Breast epithelium (tissue), 4 donors: ENCODE data around the gene SLC8A2. TPM values are rescaled to one million over a fixed set of nuclear protein-coding genes. Genes with fewer than 3 reads are reported as not detected.
A peak's percentile ranks its signal among the peaks of the same experiment; 100 is the strongest.

Source experiments
- DNase-seq, 2 donors: peaks; one replicate each; pipeline ENCODE4 v3.0.0-alpha.2; 2019; ENCODE audit warnings: low spot score in 2 of 2
- H3K27ac ChIP-seq, 2 donors: fragments of 200-600 bp; sonication (generic) in 1 of 2; one replicate each; pipeline ENCODE4 v1.5.1; 2016 to 2019; ENCODE audit warnings: mild to moderate bottlenecking in 1 of 2
- H3K27me3 ChIP-seq, 2 donors: fragments of 200-600 bp; sonication (generic) in 1 of 2; one replicate each; pipeline versions ENCODE4 v1.5.1 to v1.6.0; 2017 to 2019; ENCODE audit warnings: control low read depth in 1 of 2, mild to moderate bottlenecking in 1 of 2
- H3K36me3 ChIP-seq: fragments of 200-600 bp; one replicate; pipeline ENCODE4 v1.5.1; 2019
- H3K4me1 ChIP-seq, 2 donors: fragments of 200-600 bp; sonication (generic); one replicate each; pipeline ENCODE4 v1.5.1; 2016 to 2019; ENCODE audit warnings: control low read depth in 1 of 2
- H3K4me3 ChIP-seq, 3 donors: fragments of 200-600 bp; sonication (generic); 1 replicate in 2 of 3; 2 replicates in 1 of 3; pipeline ENCODE4 v1.5.1; 2016 to 2019; ENCODE audit warnings: mild to moderate bottlenecking in 3 of 3, moderate library complexity in 2 of 3
- H3K9me3 ChIP-seq, 2 donors: fragments of 200-600 bp; sonication (generic) in 1 of 2; one replicate each; pipeline ENCODE4 v1.5.1; 2016 to 2019; ENCODE audit warnings: control low read depth in 1 of 2
- CTCF ChIP-seq, 3 donors: fragments of 450-650 bp; IDR thresholded peaks; one replicate each; pipeline ENCODE4 v1.5.1; 2016 to 2017; ENCODE audit warnings: antibody characterized with exemption in 3 of 3, mild to moderate bottlenecking in 3 of 3, moderate library complexity in 3 of 3
- POLR2A ChIP-seq: fragments of 450-650 bp; IDR thresholded peaks from one replicate; pipeline ENCODE4 v1.6.1; 2016; ENCODE audit warnings: antibody characterized with exemption, mild to moderate bottlenecking, moderate library complexity
- POLR2AphosphoS5 ChIP-seq, 3 donors: sonication (generic); formaldehyde crosslinking; IDR thresholded peaks; one replicate each; pipeline ENCODE4 v1.6.1; 2017; ENCODE audit warnings: antibody characterized with exemption in 3 of 3
- intact Hi-C: fragments of 100-400 bp; cut with DNase I; formaldehyde crosslinking; loops from one replicate; pipeline ENCODE4 v1.15.1; 2023; ENCODE audit warnings: low total_unique reads
- total RNA-seq, 3 donors: library from RNA; depleted of rRNA; stranded (reverse); fragments of >200 nt; gene quantifications; one replicate each; pipeline ENCODE4 v1.1.0, GENCODE V29; 2016

SLC8A2 gene
- total RNA-seq, 3 donors from 2014 or later, result under 0.01 to 0.29 TPM; not detected in 1

DNA sequence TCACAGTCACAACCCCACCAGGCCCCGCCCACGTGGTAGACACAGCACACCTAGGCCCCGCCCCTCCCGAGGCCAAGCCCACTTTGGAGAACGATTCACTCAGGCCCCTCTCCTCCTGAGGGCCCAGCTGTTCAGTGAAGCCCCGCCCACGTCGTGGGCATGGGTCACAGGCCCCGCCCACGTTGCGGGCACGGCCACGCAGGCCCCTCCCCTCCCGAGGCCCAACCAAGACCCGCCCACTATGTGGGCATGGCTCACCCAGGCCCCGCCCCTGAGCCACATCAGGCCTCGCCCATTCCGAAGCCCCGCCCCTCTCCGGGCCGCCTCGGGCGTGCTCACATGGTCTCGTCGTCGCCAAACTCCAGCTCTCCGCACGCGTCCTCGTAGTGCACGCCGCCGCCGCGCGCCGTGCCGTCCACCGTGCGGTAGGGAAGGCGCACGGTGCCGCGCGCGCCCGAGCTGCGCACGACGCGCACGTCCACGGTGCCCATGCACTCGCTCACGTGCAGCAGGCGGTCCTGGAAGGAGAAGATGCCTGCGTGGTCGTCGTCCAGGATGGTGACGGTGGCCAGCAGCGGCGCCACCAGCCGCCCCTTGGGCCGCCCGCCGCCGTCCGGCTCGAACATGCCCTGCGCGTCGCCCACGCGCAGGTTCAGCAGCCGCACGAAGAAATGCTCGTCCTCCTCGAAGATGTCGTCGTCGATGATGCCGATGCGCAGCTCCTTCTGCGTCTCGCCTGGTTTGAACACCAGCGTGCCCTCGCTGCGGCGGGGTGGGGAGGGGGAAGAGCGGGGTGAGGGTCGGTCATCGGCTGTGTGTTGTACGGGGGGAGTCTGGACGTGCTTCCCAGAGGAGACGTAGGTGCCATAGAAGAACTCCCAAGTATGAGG is 24.0 kb downstream of the SLC8A2 start:
- peak overlapping the region in 2 of 3 donors; percentile 29 to 64 for H3K4me3 ChIP-seq
- peaks cover 8 to 59% of the 10 kb centered on the region in 2 donors for H3K27me3 ChIP-seq
- no peaks in the 10 kb centered on the region for H3K9me3 ChIP-seq
- DNase-seq, result peak in 1 of 2 donors; percentile 29
- H3K4me1 ChIP-seq, result no peaks in the 10 kb centered on the region
- H3K36me3 ChIP-seq, result no peaks in the 10 kb centered on the region
- intact Hi-C loops, result no loop called here
- TF ChIP-seq POLR2A (no peak), POLR2AphosphoS5 (IDR thresholded peaks at IDR 0.05) (no peak), CTCF (IDR thresholded peaks at IDR 0.05) (no peak)
- no peak overlapping the region for H3K27ac ChIP-seq

- Histone ChIP-seq H3K4me3 (peak overlapping the region in 1 of 3 donors; percentile 64), H3K36me3 (no peaks in the 10 kb centered on the region), H3K9me3 (no peaks in the 10 kb centered on the region), H3K27me3 (peaks cover 8 to 68% of the 10 kb centered on the region in 2 donors), H3K4me1 (no peaks in the 10 kb centered on the region), H3K27ac (no peak overlapping the region)
- intact Hi-C loops, result no loop called here
- DNase-seq, result no peak
- no peak for TF ChIP-seq CTCF (IDR thresholded peaks at IDR 0.05)
- TF ChIP-seq POLR2AphosphoS5 (IDR thresholded peaks at IDR 0.05), result no peak
- no peak for TF ChIP-seq POLR2A
These were observed 24.9 kb downstream of the SLC8A2 start for GRCh38 chr19:47446534-47447469.

- intact Hi-C loops, result no loop called here
- DNase-seq, result no peak
These were observed 25.7 kb downstream of the SLC8A2 start for GRCh38 chr19:47445937-47446402.

DNA sequence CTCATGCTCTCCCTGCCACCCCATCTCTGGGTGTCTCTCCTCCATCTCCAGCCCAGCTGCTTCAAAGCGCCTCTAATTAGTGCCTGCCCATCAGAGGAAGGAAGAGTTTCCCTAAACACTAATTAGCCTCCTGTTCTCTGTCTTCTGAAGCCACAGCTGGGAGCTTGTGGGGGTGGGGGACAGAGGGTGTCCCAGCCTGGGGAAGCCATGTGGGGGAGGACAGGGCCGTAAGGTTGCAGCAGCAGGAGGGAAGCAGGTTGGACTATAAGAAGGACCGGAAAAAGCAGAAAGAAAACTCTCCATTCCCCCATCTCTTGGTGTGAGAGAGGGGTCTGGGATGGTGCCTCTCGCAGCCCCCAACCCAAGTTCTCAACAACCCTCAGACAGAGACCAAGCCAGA is 26.2 kb downstream of the SLC8A2 start:
- DNase-seq, result no peak
- Histone ChIP-seq H3K9me3 (no peaks in the 10 kb centered on the region), H3K27me3 (peaks cover 8 to 68% of the 10 kb centered on the region in 2 donors), H3K4me1 (no peaks in the 10 kb centered on the region), H3K4me3 (no peak overlapping the region), H3K36me3 (no peaks in the 10 kb centered on the region), H3K27ac (no peak overlapping the region)
- intact Hi-C loops, result no loop called here
- TF ChIP-seq CTCF (IDR thresholded peaks at IDR 0.05), result no peak

More at GRCh38 chr19:47445937-47446402, 25.7 kb downstream of the SLC8A2 start:
- peak overlapping the region in 1 of 3 donors; percentile 43 for H3K4me3 ChIP-seq
- no peaks in the 10 kb centered on the region for H3K36me3 ChIP-seq
- H3K27me3 ChIP-seq, result peaks cover 8 to 68% of the 10 kb centered on the region in 2 donors
- H3K4me1 ChIP-seq, result no peaks in the 10 kb centered on the region
- TF ChIP-seq CTCF (IDR thresholded peaks at IDR 0.05), result no peak
- no peak for TF ChIP-seq POLR2AphosphoS5 (IDR thresholded peaks at IDR 0.05)
- no peak for TF ChIP-seq POLR2A
- no peaks in the 10 kb centered on the region for H3K9me3 ChIP-seq
- H3K27ac ChIP-seq, result no peak overlapping the region
